SU-DHL-6 (cell line): ENCODE results near the gene MUSTN1.

Source experiments
- CTCF ChIP-seq: fragments of 200-600 bp; sonication (generic); IDR thresholded peaks from one replicate; pipeline ENCODE4 v1.5.1; 2017; ENCODE audit warnings: antibody characterized with exemption, mild to moderate bottlenecking, low read length, moderate library complexity; ENCODE audit not compliant: insufficient read depth, poor library complexity, severe bottlenecking
- EZH2phosphoT487 ChIP-seq: fragments of 200-600 bp; sonication (generic), shearing (Covaris generic); conservative IDR thresholded peaks from 2 replicates; pipeline ENCODE4 v1.6.1; 2018; ENCODE audit warnings: mild to moderate bottlenecking, antibody characterized with exemption, low read length, moderate library complexity, mixed read lengths

- TF ChIP-seq CTCF (no peak), EZH2phosphoT487 (no peak)
Observed at GRCh38 chr3:52880047-52880446, 45.2 kb upstream of the MUSTN1 start.
